Measurements from ENCODE around the gene ADORA1.

GRCh38 chr1:203172184-203173010, 44.9 kb downstream of the ADORA1 start:
- TF ChIP-seq ZBTB1 (CRISPR knock-in tag; IDR thresholded peaks at IDR 0.05; ENCODE audit: borderline replicate concordance) (no peak), CTCF (CRISPR knock-in tag; IDR thresholded peaks at IDR 0.05) (peak; percentile 86), SP5 (CRISPR knock-in tag; IDR thresholded peaks at IDR 0.05; ENCODE audit: borderline replicate concordance, low read depth) (no peak)

Data from HepG2 (cell line).